Measurements from ENCODE around the gene SLCO4A1.

SLCO4A1 gene

GRCh38 chr20:62607366-62608217, 34.7 kb upstream of the SLCO4A1 start:
- DNase-seq: no peak

DNA sequence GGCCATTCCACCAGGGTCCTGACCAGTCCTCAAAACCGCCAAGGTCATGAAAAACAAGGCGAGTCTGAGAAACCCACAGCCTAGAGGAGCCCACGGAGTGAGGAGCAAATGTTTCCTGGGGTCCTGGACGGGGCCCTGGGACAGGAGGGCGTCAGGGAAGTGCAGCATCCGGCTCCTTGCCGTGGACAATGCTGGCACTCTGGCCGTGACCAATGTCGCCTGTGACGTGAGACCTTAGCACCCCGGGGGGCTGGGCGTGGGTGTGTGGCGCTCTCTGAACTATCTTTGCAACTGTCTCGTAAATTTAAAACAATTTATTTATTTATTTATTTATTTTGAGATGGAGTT, 34.1 kb upstream of the SLCO4A1 start:
- DNase-seq: no peak

DNA sequence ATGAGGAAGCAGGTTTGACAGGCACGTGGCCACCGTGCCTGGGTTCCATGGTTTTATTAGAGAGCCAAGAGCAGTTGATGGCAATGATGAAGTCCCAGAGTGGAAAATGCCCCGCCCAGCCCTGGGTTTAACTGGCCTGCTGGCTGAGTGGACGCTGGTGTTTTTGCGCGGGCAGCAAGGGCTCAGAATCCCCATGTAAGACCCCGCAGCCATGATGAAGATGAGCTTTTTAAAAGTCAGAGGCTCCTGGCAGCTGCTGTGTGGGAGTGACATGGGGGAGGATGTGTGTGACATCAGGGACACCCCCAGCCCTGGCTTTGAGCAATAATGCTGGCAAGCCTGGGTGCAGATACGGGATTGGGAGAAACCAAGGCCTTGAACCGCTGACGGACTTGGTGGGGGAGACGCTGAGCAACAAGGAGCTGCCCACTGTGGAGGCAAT, 33.0 kb upstream of the SLCO4A1 start:
- no peak for DNase-seq

DNA sequence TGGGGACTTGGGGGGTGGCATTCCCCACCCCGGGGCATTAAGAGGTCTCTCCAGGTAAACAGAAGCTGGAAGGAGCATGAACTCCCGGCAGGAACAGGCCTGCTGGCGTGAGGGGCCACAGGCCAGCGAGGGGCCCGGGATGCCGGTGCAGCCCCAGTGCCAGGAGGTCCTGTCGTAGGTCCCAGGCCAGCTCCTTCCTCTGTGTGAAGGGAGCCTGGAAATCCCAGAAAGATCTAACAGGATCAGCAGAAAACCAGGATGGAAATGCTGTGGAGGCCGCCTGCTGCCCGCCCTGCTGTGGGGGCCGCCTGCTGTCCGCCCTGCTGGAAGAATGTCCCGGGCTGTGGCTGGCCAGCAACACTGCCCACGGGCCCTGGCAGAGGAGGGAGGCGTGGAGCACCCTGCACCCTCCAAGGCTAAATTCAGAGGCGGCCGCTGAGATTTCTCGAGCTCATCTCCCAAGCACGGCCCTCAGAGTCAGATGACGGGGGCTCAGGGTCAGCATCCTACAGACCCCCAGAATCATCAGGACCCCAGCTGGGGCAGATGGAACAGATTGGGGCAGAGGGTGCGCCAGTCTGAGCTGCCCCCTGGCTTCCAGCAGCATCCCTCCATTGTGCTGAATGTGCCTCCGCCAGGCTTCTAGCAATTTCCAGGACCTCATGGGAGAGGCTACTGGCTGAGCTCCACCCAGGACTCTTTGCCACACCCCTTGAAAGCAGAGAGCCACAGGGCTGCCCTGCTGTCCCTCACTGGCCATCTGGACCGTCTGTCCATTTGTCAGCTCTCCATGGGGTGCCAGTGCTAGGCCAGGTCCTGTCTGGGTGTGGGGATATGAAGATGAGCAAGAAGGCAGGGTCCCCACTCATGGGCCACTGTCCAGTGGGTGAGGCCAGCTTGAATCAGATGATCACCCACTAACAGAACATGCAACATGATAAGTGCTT, 32.2 kb upstream of the SLCO4A1 start:
- DNase-seq: no peak

DNA sequence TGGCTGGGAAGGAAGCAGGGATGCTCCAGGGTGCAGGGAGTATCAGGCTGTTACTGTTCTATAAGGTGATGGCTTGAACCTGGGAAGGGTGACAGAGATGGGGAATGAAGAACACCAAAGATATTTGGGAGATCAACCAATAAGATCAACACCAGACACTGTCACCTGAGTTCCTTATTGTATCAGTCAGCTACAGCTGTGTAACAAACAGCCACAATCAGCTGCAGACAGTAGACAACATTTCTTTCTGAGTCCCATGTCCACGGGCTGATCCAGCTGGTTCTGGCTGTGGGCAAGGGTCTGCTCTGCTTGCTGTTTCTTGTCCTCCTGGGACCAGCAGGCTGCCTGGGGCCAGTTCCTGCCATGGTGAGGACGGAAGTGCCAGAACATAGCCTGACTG, 31.3 kb upstream of the SLCO4A1 start:
- no peak for DNase-seq

DNA sequence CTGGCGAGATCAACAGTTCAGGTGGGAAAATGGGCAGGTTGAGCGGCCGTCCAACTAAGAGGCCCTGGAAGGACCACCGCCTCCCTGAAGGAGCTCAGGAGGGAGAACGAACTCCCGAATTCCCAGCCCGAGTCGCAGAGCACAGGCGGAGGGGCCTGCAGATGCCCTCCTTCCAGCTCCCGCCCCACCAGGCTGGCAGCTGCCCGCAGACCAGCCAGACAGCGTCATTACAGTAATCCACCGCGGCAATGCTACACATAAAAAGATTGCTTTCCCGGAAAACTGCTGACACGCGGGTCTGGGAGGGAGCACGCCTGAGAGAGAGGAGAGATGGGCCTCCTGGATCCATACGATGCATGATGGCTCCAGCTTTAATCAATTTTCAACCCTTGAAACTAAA, 30.5 kb upstream of the SLCO4A1 start:
- DNase-seq: no peak

GRCh38 chr20:62614085-62614960, 28.0 kb upstream of the SLCO4A1 start:
- DNase-seq: no peak

GRCh38 chr20:62614961-62615680, 27.2 kb upstream of the SLCO4A1 start:
- DNase-seq: no peak

GRCh38 chr20:62615750-62616251, 26.5 kb upstream of the SLCO4A1 start:
- no peak for DNase-seq

GRCh38 chr20:62616728-62617621, 25.3 kb upstream of the SLCO4A1 start:
- DNase-seq: peak; percentile 82

DNA sequence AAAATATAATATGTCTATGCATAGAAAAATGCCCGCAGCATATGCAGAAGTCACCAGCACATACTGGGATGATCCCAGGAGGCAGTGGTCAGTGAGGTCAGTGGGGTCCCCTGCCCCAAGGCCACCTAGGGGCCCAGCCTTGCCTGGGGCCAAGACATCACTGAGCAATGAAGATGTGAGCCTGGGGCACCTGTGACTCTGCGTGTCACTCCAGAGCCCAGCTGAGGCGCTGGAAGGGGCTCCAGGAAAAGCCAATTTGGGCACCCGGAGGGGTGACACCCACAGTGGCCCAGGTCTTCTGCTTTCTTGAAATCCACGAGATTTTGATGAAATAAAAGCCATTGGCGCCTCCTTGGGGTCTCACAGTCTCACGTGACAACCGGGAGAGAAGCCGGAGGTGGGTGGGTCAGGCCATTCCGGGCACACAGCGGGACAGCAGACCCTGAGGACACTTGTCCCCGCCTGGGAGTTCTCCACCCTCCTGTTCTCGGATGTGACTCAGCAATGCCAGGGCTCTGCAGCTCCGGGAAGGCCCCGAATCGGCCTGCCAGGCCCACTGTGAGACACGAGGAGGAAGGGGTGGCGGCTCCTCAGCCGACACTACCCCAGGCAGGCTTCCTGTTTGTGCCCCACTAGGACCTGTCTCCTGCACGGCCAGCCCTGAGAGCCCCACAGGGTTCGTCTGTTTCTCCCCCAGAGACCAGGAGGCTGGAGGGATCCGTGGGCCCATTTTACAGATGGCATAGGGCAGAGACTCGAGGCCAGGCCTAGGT, 24.4 kb upstream of the SLCO4A1 start:
- DNase-seq: peak; percentile 87

DNA sequence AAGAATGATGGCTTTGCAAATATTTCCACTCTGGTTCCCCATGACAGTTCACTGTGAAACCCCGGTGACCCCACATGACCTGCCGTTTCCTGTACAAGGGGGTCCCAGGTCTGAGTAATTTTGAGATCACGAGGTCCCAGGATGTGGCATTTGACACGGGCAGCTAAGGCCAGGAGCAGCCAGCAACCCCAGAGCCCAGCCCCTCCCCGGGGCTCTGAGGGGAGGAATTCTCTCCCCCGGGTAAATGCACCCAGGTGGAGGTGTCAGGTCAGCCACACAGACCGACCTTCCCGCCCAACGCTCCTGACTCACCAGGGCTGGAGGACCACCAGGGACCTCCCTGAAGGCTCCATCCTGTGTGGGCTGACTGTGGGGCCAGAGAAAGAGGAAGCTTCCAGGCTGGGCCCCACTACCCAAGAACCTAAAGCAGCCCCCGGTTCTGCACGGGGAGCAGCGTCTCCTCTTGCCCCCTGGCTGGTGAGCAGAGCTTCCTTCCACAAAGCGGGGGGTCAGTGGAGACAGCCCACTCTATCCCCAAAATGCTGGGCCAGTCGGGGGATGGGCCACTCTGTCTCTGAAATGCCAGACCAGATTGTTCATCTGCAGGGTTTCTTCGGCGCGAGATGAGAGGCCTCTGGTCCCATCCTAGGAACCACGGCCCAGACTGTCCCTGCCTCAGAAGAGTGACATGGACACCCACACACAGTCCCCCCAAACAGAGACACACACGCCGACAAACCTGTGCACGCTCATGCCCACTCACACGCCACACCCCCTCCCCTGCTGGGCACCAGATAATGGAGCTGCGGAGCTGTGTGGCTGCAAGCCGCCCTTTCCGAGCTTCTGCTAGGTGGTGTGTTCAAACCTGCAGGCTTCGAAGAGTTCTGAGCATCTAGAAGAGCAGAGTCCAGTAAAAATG, 23.4 kb upstream of the SLCO4A1 start:
- peak; percentile 86 for DNase-seq

GRCh38 chr20:62620625-62621024, 21.7 kb upstream of the SLCO4A1 start:
- DNase-seq: no peak

- DNase-seq: no peak
Measured at GRCh38 chr20:62621251-62622110, 20.8 kb upstream of the SLCO4A1 start.

DNA sequence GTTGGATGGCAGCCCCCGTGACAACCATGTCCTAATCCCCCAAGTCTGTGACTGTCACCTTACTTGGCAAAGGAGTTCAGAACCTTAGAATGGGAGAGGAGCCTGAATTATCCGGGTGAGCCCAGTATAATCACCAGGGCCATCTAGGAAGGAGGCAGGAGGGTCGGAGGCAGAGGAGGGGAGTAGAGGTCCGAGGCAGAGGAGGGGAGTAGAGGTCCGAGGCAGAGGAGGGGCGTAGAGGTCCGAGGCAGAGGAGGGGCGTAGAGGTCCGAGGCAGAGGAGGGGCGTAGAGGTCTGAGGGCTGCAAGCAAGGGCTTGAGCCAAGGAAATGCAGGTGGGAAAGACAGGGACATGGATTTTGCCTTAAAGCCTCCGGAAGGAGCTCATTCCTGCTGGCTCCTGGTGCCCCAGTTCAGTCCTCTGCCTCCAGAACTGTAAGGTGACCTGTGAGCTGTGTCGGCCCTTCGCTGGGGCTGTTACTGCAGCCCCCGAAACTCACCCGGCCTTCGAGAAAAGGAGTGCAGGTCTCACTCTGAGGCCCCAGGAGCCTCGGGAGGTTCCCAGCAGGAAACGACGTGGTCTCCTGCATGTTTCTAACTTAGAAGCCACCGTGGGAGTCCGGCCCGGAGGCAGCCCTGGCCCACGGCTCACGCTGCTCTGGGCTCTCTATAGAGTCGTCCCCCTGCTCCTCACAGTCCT, 20.0 kb upstream of the SLCO4A1 start:
- DNase-seq: no peak

DNA sequence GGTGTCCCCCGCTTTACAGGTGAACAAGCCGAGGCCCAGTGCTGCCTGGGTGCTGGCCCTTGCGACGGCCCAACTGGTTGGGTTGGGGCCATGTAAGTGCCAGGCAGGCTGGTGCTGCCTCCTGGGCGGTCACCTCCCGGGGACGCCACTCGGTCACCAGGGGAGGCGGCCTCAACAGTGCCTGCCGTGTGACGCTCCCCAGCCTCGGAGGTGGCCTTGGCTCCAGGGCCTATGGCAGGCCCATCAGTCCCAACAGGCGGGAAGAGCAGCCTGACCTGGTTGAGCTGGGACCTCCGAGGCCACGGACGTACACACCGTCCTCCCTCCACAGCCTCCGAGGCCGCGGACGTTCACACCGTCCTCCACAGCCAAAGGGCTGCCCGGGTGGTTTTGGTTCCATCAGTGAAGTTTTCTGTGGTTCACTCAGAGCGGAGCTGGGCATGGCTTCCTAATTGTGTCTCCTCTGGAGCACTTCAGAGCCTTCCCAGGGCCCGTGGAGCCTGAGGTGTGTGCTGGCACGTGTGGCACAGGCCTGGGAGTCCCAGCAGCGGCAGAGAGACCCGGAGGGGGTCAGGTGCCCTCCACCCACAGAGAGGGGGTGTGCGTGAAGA, 19.3 kb upstream of the SLCO4A1 start:
- DNase-seq: no peak
